Mesodermal cell (in vitro differentiated cells): ENCODE measurements around the gene ARHGEF17.

Experiments used
- H3K27ac ChIP-seq: 2 replicates; pipeline ENCODE4 v1.7.0; 2013; ENCODE audit warnings: mild to moderate bottlenecking, low read depth, low read length, moderate library complexity; ENCODE audit not compliant: severe bottlenecking
- H3K36me3 ChIP-seq: 2 replicates; pipeline ENCODE4 v1.7.1; 2013; ENCODE audit warnings: mild to moderate bottlenecking, low read length, moderate library complexity; ENCODE audit not compliant: control insufficient read depth, insufficient read depth
- H3K4me1 ChIP-seq: one replicate; pipeline ENCODE4 v1.7.1; 2013; ENCODE audit warnings: mild to moderate bottlenecking, low read length; ENCODE audit not compliant: insufficient read depth, control insufficient read depth, poor library complexity, severe bottlenecking
- H3K4me3 ChIP-seq: 2 replicates; pipeline ENCODE4 v1.7.0; 2013; ENCODE audit warnings: low read length, control low read depth, mild to moderate bottlenecking; ENCODE audit not compliant: insufficient read depth, poor library complexity, severe bottlenecking; ENCODE audit errors: extremely low read depth
- H3K9me3 ChIP-seq: 2 replicates; pipeline ENCODE4 v1.7.1; 2013; ENCODE audit warnings: mild to moderate bottlenecking, low read length, moderate library complexity; ENCODE audit not compliant: control insufficient read depth
- WGBS, 2 experiments: methylation state at CpG; one replicate each; pipeline ENCODE4 v1.1.5; 2013; ENCODE audit warnings: missing lambda C conversion rate in 2 of 2; ENCODE audit not compliant: insufficient coverage in 2 of 2; 5-methylcytosine and 5-hydroxymethylcytosine counted together

The ARHGEF17 gene

DNA sequence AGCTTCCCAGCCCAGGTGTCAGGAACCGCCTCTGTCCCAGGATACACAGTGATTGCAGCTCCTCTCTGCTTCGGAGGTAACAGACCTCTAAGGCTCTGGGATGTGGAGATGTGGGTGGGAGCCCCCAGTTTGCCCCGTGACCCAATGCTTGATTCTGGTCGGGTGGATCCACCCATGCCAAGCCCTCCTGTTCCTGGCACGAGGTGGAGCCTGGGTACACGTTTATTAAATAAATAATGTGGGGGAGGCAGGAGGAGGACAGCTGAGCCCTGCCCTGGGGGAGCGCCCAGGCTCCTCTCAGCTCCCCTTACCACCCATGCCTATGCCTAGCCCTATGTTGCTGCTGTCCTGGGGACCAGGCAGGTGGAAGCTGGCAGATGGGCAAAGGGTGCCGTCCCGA, 16.0 kb downstream of the ARHGEF17 start:
- 75 to 83% methylated on average over 5 to 6 of the region's 9 CpGs for WGBS, 2 experiments
- Histone ChIP-seq H3K9me3 (no peaks in the 10 kb centered on the region), H3K27ac (peak overlapping the region; percentile 85), H3K36me3 (peaks cover 31% of the 10 kb centered on the region), H3K4me1 (peaks cover 77% of the 10 kb centered on the region), H3K4me3 (no peak overlapping the region)

DNA sequence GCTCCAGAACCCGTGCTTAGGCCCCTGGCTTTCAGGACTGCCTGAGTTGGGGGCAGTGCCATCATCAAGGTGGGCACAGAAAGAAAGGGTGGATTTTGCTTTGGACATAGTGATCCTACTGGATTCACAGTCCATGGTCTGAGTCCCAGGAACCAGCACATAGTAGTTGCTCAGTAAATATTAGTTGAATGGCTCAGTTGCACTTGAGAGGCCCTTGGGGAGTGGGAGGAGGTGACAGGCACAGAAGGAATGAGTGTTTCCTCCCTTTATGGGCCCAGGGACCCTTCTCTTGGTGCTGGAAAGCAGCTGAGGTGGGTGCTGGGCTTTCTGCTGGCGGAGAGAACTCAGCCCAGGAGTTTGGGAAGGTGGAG, 16.6 kb downstream of the ARHGEF17 start:
- 100% methylated on average over 1 to 2 of the region's 2 CpGs for WGBS, 2 experiments
- Histone ChIP-seq H3K9me3 (no peaks in the 10 kb centered on the region), H3K4me3 (no peak overlapping the region), H3K27ac (peak overlapping the region; percentile 85), H3K36me3 (peaks cover 26% of the 10 kb centered on the region), H3K4me1 (peaks cover 76% of the 10 kb centered on the region)

DNA sequence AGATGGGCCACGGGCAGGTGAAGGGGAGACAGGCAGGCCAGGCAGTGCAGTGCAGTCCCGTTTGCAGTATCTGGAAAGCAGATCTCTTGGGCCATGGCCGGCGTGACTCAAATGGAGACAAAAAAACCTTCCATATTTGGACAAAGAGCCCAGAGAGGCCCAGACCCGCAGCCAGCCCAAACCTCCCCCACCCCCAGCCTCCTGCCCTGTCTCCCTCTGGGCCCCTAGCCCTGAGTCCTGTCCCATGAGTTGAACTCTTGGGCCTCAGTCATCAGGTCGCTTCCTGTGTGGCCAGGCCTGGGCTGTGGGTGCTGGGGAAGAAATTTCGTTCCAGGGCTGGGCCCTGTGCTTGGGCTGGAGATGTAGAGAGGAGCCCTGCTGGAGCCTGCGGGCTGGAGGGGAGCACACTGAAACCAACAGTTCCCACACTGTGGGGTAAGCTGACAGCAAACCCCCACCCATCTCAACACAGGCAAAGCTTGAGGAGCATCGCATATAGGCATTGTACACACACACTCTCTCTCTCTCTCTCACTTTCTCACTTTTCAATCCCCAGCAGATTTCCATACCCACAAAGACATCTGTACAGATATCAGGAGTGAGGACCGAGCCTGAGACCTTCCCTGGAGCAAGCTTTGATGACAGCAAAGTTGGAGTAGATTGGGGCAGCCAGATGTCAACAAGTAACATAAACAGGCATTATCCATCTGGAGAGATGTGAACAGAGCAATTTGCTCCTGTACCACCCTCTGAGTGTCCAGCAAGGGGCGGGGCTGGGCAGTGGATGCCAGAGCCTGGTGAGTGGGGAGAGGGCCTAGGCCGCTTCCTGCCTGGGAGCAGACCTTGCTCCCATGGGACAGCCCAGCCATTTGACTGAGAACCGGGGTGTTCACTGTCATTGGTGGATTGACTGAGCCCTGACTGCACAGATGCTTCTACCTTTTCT, 17.2 kb downstream of the ARHGEF17 start:
- peak overlapping the region; percentile 85 for H3K27ac ChIP-seq
- H3K9me3 ChIP-seq, result no peaks in the 10 kb centered on the region
- 75 to 76% methylated on average over 9 to 11 of the region's 13 CpGs for WGBS, 2 experiments
- H3K4me3 ChIP-seq, result no peak overlapping the region
- H3K4me1 ChIP-seq, result peaks cover 82% of the 10 kb centered on the region
- peaks cover 22% of the 10 kb centered on the region for H3K36me3 ChIP-seq

DNA sequence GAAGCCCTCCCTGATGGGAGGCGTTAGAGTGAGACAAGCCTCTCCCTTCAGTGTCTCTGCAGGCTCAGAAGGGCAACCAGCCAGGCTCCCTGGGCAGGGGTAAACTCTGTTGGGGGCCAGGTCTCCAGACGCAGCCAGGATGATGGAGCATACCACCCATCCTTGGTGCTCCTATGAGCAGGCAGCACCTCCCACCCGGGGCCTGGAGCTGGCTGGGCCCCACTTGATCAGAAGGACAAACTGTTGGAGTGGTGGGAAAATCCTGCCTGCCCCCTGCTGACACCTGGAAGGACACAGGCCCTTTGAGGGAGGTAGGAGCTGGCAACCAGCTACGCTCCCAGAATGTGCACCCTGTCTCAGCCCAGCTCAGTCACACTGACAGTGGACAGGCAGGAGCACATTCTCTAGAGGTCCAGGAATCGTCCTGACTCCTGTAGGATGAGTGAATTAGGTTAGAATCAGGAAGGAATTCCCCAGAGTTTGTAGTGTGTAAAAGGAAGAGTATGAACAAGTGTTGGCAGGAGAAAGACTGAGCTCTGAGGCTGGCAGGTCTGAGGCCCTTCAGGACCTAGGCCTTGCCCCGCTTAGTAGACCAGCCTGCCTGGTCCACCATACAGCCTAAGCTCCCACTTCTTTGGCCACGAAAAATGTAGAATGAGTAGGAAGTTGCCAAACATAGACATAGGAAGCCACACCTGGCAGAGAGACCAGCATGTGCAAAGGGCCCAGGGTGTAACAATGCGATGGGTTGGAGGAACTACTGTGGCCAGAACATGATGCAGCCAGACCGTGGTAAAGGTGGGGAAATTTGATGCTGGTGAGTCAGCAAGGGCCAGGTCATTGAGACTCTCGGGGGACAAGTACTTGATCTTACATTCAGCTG, 19.1 kb downstream of the ARHGEF17 start:
- Histone ChIP-seq H3K4me3 (no peak overlapping the region), H3K36me3 (peaks cover 14% of the 10 kb centered on the region), H3K27ac (peak overlapping the region; percentile 41), H3K4me1 (peaks cover 83% of the 10 kb centered on the region), H3K9me3 (no peaks in the 10 kb centered on the region)
- 85 to 91% methylated on average over 6 to 9 of the region's 10 CpGs for WGBS, 2 experiments

DNA sequence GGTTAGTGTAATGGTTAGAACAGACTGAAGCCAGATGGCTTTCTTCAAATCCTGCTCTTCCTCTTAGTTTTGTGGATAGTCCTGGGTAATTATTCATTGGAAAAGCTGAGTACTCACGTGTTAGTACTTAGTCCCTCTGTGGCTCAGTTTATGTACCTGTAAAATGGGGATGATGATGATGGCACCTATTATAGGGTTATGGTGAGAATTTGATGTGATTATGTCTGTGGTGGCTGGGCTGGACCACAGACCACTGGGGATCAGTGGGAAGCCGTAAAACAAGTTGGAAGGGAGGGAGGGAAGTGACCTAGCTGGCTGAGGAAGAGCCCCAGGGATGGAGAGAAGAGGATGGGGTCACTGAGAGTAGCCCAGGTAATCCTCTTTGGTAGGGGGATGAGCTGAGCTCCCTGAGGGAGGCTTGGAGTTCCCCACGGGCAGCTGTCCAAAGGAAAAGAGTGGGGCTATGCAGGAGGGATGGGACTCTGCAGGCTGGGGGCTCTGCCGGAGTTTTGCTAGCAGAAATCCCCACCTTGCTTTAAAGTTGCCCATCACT, 19.8 kb downstream of the ARHGEF17 start:
- 66 to 81% methylated on average over 3 to 4 of the region's 4 CpGs for WGBS, 2 experiments
- H3K4me3 ChIP-seq, result no peak overlapping the region
- H3K4me1 ChIP-seq, result peaks cover 83% of the 10 kb centered on the region
- H3K9me3 ChIP-seq, result no peaks in the 10 kb centered on the region
- peaks cover 19% of the 10 kb centered on the region for H3K36me3 ChIP-seq
- H3K27ac ChIP-seq, result no peak overlapping the region

DNA sequence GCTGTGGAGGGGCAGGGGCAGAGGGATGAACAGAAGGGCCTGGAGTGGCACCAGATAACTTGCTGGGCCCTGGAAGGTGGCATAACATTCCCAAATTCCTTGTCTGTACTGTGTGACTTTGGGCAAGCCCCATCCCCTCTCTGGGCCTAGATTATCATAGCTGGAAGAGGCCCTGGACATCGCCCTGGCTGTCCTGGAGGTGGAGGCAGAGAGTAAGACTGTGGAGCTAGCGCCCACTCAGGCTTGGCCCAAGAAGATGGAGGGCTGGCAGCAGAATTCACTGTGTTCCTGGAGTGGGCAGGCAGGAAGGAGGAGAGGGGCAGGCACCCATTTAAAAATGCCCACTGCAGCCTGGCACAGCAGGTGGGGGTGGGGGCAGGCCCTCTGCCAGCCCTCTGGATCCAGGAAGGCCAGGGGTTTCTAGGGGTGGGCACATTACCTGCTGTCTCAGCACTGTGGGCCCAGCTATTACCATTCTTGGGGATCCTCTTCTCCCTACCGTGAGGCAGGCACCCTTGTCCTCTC, 22.6 kb downstream of the ARHGEF17 start:
- H3K4me3 ChIP-seq, result peak overlapping the region; percentile 12
- no peaks in the 10 kb centered on the region for H3K9me3 ChIP-seq
- peak overlapping the region; percentile 86 for H3K27ac ChIP-seq
- H3K4me1 ChIP-seq, result peaks cover 83% of the 10 kb centered on the region
- 53 to 62% methylated on average over 3 of the region's 3 CpGs for WGBS, 2 experiments
- H3K36me3 ChIP-seq, result peaks cover 21% of the 10 kb centered on the region

DNA sequence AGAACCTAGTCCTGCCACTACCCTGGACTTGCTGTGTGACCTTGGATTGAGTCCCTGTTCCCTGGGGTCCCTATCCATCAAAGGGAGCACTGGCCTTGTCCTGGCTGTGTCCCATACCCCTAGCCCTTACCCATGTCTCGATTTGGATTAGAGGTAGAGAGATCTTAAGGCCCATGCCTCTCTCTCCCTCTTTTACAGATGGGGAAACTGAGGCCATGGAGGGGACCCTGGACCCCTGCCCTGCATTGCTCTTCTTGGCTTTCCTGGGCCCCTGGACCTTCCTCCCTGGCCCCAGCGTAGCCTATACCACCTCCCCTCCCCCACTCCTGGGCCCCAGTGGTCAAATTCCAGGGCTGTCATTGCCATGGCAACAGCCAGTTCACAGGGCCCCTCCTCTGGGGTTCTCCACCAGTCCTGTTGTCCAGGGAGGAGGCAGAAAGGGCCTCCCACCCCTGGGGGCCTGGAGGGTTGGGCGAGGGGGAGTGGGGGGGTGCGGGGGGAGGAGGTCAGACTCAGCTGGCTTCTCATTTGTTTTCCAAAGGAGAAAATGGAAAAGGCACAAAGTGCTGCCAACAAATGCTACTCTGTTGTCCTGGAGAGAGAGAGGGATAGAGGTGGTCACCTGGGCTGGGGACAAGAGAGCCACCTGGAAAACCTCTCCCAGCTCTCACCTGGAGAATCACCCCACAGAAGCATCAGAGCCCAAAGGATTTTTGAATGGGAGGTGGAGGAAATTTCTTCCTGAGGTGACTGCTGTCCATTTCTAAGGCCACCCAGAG, 23.3 kb downstream of the ARHGEF17 start:
- Histone ChIP-seq H3K36me3 (peaks cover 21% of the 10 kb centered on the region), H3K27ac (peak overlapping the region; percentile 86), H3K9me3 (no peaks in the 10 kb centered on the region), H3K4me1 (peaks cover 81% of the 10 kb centered on the region), H3K4me3 (peak overlapping the region; percentile 12)
- 0 to 13% methylated on average over 1 of the region's 4 CpGs for WGBS, 2 experiments

DNA sequence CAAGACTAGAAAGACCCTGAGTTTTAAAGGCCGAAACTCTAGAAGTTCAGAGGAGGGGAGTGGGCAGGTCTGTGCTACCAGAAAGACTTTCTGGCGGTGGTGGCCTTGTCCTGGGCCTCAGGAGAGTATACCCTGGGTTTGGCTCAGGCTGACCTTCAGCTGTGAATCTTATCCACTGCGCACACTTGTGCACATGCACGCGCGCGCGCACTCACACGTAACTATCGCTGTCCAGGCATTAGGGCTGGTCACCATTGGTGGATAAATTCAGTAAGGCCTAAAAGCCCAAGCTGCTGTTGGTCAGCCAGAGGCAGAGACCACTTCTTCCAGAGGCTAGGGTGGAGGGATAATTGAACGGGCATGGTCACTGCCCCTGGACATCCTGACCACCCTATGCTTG, 25.1 kb downstream of the ARHGEF17 start:
- peak overlapping the region; percentile 98 for H3K27ac ChIP-seq
- peaks cover 70% of the 10 kb centered on the region for H3K4me1 ChIP-seq
- H3K36me3 ChIP-seq, result peaks cover 33% of the 10 kb centered on the region
- no peak overlapping the region for H3K4me3 ChIP-seq
- WGBS, 2 experiments, result 96 to 97% methylated on average over 10 to 11 of the region's 11 CpGs
- H3K9me3 ChIP-seq, result no peaks in the 10 kb centered on the region

DNA sequence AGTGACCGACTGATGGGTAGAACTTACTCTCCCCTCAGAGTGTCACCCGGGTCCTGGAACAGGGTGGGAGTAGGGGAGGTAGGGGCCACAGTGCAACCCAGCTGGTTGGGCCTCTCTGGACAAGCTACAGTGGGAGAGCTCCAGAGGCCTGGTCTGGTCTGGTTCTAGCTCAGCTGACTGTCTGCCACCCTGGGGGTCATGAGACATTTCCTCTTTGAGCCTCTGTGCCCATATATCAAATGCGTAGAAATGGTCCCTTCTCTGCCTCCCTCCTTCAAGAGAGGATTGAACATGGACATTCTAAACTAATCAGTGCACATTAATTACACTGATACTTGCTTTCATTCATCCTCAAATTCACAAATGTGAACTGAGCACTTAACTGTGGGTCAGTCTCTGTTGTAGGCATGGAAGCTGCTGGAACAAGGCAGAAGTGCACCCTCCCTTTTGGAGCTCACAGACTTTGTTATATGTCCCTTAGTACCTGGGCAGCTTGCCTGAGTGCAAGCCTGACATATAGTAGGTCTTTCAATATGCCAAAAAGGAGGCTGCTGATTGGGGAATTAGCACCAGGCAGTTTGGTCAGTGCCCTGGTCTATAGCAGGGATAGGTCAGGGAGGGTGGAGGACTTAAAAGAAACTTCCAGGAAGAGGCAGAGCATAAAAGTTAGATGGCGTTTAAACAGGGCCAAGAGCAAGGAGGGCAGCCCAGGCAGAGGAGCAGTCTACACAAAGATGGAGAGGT, 25.7 kb downstream of the ARHGEF17 start:
- peak overlapping the region; percentile 98 for H3K27ac ChIP-seq
- H3K4me1 ChIP-seq, result peaks cover 63% of the 10 kb centered on the region
- H3K9me3 ChIP-seq, result no peaks in the 10 kb centered on the region
- WGBS, 2 experiments, result 60 to 90% methylated on average over 2 to 3 of the region's 4 CpGs
- H3K4me3 ChIP-seq, result no peak overlapping the region
- H3K36me3 ChIP-seq, result peaks cover 35% of the 10 kb centered on the region
